NCI-H1048 (cell line): ENCODE data around the gene TMEM240.
A peak's percentile ranks its signal among the peaks of the same experiment; 100 is the strongest.
"Not testable (repeated sequence)": the region's sequence is repeated elsewhere in the genome, so short reads cannot be mapped to it uniquely, and the experiment has no call there.

Experiments
- DNase-seq: peaks from one replicate; lab custom pipeline; 2025; lab: John Stamatoyannopoulos, UW

TMEM240 gene

DNA sequence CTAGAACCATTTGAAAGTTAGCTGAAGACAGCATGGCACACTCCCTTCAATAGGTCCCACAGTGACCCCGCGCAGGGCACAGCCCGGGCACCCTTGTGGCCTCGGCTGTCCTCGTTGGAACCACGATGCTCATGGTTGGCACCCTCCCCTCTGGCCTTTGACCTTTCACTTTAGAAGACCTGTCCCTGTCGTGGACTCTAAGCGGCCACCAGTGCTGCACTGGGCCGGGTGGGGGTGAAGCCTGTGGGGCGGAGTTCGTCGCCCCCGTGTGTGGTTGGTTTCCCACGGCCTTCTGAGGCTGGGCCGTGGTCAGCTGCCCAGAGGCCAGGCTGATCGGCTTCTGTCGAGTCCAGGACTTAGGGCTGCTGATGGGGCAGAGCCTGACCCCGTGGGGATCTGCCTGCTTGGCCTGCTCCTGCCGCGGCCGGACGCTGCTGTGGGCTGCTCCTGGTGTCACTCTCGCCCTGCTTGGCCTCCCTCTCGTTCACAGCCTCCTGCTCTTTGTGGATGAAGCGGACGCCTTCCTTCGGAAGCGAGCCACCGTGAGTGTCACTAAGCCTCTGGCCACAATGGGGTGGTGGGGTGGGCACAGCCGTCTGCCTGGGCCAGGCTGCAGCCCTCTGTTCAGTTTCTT lies 15.6 kb downstream of the TMEM240 start:
- DNase-seq: not testable (repeated sequence)

DNA sequence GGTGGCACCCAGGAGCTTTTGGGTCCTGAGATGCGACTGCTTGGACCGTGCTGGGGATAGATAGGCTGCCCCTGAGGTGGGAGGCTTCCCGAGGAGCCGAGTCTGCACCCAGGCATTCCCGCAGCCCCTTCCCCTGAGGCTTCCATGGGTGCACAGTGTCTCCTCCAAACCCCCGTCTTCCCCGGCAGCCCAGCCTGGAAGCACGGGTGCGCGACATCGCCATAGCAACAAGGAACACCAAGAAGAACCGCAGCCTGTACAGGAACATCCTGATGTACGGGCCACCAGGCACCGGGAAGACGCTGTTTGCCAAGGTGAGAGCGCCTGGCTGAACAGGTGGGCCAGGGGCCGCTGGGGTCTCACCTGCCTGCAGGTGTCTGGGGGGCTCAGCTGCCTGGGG lies 16.8 kb downstream of the TMEM240 start:
- DNase-seq: not testable (repeated sequence)

DNA sequence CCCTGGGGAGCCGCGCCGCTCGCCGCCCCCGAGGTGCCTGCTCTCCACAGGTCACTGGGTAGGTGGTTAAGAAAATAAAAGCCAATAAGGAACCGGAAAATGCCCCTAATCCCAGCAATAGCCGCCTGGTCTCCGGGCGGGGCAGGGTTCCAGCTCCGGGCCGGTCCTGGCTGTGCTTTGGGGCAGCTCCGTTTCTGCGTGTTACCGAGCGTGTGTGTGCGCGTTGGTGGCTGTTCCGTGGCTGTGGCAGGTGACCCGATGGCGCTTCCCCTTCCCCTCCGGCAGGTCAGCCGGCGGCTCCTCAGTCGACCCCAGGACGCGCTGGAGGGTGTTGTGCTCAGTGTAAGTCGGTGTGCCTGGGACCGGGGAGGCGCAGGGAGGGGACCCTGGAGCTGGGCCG lies 17.2 kb downstream of the TMEM240 start:
- not testable (repeated sequence) for DNase-seq

DNA sequence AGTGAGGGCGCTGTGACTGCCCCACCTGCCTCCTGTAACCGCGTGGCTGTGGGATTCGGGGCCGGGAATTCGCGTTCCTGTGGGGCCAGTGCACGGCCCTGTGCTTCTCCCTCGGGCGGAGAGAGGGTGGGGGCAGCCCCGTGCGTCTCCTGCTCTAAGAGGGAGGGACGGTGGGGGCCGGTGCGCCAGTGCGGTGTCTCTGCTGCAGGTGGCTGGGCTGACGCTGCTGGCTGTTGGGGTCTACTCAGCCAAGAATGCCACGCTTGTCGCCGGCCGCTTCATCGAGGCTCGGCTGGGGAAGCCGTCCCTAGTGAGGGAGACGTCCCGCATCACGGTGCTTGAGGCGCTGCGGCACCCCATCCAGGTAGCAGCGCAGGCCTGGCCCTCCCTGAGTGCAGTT lies 17.9 kb downstream of the TMEM240 start:
- DNase-seq: not testable (repeated sequence)

DNA sequence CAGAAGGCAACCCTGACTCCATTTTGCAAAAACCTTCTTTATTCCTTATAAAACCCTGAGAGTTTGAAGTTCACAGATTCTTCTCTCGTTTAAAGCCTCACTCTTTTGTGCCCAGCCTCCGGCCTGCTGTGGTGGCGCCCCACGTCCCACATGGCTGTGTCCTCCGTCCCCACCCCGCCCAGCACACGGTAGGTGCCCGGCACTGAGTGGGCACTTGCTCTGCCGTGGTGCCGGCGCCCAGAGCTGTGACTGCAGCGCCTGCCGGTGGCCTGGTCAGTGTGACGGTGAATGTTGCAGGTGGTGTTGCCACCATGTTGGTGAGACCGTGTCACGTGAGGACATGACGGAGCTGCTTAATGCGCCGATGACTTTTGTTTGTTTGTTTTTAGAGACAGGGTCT lies 19.1 kb downstream of the TMEM240 start:
- no peak for DNase-seq

DNA sequence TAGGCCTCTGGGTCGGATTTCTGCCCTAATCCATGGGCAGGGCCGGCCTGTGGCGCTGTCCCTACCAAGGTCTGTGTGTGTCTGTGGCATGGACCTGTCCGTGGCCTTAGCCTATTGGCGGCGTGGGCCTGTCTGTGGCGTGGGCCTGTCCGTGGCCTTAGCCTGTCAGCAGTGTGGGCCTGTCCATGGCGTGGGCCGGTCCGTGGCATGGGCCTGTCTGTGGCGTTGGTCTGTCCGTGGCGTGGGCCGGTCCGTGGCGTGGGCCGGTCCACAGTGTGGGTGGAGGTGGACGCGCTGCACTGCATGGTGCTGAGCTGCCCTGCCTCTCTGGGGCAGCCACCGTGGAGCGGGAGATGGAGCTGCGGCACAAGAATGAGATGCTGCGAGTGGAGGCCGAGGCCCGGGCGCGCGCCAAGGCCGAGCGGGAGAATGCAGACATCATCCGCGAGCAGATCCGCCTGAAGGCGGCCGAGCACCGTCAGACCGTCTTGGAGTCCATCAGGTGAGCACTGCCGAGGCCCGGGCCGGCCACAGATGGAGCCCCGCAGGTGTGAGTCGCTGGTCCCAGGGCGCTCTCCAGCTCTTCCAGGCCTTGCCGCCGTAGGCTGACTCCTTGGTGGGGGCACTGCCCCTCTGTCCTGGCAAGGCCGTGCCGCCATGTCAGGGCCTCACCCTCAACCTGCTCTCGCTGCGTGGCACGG lies 20.5 kb downstream of the TMEM240 start:
- DNase-seq: not testable (repeated sequence)

DNA sequence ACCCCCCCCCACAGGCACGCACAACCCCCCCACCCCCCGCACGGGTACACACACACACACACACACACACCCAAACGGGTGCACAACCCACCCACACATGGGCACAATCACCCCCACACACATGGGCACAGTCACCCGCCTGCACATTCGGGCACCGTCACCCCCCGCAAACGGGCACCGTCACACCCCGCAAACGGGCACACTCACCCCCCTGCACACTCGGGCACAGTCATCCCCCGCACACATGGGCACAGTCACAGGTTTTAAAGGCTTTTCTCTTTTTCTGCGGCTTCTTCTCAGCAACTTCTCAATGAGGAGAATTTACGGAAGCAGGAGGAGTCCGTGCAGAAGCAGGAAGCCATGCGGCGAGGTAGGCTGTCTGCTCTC lies 21.8 kb downstream of the TMEM240 start:
- DNase-seq: not testable (repeated sequence)

DNA sequence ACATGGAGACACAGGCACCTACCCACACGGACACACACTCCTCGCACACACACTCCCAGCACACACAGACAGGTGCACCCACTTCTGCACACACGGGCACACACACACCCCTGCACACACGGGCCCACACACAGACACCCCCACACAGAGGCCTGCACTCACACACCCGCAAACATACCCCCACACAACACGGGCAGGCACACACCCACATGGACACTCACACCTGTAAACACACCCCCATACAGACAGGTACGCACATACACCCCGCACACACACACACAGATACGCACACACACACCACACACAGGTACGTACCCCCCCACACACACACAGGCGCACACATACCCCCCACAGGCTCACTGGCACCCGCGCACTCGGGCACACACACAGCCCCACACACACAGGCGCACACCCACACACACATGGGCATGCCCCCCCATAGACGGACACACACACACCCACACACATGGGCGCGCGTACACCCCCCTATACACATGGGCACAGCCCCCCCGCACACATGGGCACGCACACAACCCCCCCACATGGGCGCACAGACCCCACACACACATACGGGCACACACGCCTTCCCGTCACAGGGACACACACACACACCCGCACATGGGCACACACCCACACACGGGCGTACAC lies 22.3 kb downstream of the TMEM240 start:
- no peak for DNase-seq

DNA sequence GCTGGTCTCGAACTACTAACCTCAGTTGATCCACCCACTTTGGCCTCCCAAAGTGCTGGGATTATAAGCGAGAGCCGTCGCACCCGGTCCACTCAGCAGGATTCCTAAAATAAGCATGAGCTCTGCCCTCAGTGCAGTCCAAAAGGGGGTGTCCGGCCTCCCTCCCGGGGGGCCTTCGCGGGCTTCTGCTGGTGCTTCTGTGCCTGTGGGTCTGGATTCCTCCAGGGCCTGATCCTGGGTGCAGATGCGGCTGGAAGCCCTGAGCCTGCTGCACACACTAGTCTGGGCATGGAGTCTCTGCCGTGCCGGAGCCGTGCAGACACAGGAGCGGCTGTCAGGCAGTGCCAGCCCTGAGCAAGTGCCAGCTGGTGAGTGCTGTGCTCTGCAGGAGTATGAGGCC lies 23.5 kb downstream of the TMEM240 start:
- DNase-seq: not testable (repeated sequence)

DNA sequence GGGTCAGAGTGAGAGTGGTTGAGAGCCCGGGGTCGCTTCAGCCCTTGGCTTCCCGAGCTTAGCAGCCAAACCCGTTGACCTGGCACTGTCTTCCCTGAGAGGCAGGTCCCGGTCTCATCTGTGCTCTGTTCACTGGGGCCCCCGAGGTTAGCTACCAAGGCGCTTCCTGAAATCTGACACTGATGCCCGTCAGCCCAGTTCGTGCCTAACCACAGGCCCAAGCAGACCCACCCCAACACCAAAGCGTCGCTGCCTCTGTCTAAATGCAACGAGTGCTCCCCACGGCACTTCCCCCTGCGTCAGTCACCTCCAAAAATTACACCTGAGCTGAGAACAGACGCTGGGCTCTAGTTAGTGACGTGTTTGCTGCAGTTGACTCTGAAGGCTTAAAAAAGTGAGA lies 26.0 kb downstream of the TMEM240 start:
- not testable (repeated sequence) for DNase-seq

DNA sequence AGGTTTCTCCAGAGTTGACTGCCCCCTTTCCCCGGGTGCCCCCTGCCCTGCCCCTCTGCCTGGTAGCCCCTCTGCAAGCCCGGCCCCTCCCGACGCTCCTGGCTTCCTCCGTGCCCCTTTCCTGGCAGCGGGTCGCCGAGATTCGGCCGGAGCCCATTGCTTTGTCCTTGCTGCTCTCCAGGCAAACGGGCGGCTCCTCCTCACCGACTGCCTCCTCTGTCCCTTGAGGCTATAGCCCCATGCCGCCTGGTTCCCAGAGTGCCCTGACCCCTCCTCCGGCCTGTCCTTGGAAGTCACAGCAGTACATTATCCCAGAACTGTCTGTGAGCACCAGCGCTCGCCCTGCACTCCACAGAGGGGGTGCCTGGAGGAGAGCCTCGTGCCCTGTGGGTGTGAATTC lies 26.7 kb downstream of the TMEM240 start:
- DNase-seq: not testable (repeated sequence)

DNA sequence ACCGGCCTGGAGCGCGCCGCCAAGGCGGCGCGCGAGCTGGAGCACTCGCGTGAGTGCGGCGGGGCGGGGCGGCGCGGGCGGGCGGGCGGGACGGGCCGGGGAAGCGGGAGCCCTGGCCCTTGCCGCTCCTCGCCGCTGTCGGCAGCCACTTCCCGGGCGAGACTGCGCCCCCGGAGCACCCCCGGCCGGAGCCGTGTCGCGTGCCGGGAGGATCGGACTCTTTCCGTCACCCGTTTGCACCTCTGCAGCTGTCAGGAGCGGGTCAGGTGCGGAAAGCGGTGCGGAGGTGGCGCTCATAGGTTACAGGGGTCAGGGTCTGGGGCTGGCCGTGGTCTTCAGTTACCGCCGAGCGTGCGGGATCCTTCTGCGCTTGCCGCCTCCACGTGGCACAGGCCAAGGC lies 28.0 kb downstream of the TMEM240 start:
- DNase-seq: not testable (repeated sequence)

DNA sequence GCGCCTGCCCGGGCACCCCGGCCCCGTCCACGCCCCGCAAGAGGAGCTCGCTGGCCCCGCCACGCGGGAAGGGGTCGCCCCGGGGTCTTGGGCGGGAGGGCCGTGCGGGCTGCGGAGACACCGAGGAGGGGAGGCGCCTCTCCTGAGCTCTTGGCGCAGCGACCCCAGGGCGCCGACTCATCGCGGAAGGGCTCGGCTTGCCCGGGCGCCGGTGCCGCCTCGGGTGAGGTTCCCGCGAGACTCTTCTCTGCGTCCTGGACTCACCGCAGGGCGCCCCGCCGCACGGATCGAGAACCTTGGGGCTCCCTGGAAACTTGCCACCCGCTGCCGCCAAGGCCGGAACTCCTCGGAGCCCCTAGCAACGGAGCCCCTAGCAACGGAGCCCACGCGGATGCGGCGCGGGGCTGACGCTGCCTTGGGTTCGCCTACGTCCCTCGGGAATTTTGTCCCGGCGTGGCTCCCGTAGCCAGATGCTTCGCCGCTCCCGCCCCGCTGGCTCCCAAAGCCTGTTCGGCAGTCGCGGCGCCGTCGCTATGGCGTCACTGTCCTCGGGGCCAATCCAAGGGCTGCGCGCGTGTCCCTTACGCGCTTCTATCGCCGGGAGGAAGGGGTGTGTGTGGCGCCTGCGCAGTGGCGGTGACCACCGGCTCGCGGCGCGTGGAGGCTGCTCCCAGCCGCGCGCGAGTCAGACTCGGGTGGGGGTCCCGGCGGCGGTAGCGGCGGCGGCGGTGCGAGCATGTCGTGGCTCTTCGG lies 28.7 kb downstream of the TMEM240 start, which contains the start of gene ATAD3A:
ATAD3A (plus strand) TSS at position 630 of the 753 bp plus-strand sequence; CDS start at position 737, 107 bp downstream.
- DNase-seq: peak; percentile 87

DNA sequence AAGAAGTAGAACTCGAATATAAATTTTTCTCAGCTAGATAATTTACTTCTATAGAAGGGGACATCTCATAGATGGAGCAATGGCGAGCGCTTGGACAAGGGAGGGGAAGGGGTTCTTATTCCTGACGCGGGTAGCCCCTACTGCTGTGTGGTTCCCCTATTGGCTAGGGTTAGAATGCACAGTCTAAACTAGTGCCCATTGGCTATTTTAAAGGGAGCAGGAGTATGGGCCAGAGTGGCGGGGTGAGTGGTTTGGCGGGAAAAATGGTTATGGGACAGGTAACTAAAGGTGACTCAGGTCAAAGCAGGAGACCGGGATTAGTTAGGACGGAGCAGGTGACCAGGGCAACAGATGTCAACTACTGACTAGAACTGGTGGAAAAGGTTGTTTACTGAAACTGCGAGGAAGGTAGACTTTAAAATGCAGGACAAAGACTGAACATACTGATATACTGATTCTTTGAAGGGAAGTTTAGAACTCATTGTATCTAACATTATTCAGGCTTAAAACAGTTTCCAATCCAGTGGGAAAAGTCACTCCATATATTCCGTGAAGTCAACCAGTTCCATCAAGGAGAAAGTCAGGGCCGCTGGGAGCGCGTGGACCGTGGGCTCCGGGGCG lies 29.4 kb downstream of the TMEM240 start:
- DNase-seq: peak; percentile 34

DNA sequence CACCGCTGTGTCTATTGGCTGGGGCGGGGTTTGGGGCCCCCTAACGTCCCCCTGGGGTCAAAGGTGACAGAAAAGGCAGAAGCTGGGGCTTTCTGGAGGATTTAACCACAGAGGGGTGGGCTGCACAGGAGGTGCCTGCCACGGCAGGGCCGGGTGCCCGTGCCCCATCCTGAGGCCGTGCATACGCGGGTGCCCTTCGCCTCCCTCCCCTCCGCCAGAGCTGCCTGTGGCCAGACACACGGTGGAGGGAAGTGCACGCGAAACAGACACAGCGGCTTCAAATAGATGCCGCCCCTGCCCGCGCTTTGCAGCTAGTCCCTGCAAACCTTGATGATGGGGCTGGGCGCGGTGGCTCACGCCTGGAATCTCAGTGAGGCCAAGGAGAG lies 31.0 kb downstream of the TMEM240 start:
- DNase-seq: not testable (repeated sequence)

DNA sequence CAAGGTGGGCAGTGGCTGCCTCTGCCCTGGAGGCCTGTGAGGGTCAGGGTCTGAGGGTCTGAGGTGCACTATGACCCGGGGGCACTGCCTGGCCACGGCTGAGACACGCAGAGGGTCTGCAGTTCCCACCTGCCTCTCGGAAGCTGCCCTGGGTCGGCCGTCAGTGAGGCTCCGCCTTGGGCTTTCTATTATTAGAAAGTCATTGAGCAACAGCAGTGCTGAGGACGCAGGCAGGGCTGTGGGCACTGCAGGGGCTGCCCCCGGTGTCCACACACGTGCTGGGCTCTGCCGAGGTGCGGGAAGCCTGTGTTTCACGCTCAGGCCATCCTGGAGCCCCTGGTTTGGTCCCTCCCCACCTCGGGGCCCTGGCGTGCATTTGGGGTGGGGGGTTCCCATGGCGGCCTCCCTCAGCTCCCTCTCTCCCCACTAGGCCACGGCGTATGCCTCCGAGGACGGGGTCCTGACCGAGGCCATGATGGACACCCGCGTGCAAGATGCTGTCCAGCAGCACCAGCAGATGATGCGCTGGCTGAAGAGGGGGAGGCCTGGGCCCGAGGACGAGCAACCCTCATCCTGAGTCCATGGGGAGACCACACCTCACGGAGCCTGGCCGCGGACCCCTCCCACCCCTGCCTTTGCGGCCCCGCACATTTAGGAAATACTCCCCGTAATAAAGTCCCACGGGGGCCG lies 31.5 kb downstream of the TMEM240 start:
- not testable (repeated sequence) for DNase-seq

DNA sequence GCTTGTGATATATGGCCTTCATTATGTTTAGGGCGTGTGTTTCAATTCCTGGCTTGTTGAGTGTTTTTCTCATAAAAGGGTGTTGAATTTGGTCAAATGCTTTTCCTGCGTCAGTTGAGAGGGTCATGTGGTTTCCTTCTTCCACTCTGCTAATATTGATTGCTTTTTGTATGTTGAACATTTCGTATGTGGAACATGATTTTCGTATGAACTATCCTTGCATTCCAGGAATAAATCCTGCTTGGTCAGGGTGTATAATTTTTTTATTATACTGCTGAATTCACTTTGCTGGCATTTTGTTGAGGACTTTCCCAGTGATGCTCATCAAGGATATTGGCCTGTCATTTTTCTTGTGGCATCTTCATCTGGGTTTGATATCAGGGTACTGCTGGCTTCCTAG lies 33.1 kb downstream of the TMEM240 start:
- no peak for DNase-seq

DNA sequence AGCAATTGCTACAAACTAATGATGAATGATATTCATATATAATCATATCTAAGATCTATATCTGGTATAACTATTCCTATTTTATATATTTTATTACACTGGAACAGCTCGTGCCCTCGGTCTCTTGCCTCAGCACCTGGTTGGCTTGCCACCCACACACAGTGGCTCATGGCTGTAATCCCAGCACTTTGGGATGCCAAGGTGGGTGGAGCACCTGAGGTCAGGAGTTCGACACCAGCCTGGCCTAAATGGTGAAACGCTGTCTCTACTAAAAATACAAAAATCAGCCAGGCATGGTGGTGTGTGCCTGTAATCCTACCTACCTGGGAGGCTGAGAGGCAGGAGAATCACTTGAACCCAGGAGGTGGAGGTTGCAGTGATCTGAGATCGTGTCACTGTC lies 34.6 kb downstream of the TMEM240 start:
- DNase-seq: not testable (repeated sequence)

DNA sequence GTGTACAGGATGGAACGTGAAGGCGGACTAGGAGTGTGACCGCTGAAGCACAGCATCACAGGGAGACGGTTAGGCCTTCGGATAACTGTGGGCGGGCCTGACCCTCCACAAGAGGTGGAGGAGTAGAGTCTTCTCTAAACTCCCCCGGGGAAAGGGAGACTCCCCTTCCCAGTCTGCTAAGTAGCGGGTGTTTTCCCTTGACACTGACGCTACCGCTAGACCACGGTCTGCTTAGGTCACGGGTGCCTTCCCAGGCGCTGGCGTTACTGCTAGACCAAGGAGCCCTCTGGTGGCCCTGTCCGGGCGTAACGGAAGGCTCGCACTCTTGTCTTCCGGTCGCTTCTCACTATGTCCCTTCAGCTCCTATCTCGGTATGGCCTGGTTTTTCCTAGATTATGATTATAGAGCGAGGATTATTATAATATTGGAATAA lies 35.0 kb downstream of the TMEM240 start:
- not testable (repeated sequence) for DNase-seq

DNA sequence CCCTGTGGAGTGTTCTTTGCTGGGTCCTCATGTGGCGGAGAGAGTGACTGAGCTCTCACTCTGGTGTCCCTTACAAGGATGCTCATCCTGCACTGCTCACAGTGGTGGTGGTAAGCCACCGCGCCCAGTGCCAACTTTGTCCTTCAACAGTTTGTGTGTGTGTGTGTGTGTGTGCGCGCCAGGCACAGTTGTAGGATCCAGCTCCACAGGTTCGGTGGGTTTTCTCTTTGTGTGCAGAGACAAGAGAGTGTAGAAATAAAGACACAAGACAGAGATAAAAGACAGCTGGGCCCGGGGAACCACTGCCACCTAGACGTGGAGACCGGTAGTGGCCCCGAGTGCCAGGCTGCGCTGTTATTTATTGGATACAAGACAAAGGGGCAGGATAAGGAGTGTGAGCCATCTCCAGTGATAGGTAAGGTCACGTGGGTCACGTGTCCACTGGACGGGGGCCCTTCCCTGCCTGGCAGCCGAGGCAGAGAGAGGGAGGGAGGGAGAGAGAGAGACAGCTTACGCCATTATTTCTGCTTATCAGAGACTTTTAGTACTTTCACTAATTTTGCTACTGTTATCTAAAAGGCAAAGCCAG lies 35.6 kb downstream of the TMEM240 start:
- not testable (repeated sequence) for DNase-seq

DNA sequence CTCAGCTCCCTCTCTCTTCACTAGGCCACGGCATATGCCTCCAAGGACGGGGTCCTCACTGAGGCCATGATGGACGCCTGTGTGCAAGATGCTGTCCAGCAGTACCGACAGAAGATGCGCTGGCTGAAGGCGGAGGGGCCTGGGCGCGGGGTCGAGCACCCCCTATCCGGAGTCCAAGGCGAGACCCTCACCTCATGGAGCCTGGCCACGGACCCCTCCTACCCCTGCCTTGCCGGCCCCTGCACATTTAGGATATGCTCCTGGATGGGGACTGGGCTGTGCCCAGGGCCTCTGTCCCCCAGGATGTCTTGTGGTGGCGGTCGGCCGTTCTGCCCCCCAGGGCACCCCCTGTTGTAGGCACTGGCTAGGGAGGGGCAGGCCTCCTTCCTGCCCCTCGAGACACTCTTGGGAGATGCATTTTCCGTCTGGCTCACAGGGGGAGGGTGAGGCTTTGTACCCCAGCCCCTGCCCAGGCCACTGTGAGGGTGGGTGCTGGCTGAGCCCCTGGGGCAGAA lies 44.9 kb downstream of the TMEM240 start:
- not testable (repeated sequence) for DNase-seq
